HEK293 (cell line): Measurements from ENCODE around the gene PGC.

Experiments
- BCL11A ChIP-seq: fragments of 450-650 bp; formaldehyde crosslinking; IDR thresholded peaks from 2 replicates; pipeline ENCODE4 v1.5.1; 2016; ENCODE audit warnings: low read depth, missing biosample characterization, missing genetic modification characterization
- CTCF ChIP-seq: fragments of 450-650 bp; formaldehyde crosslinking; IDR thresholded peaks from 2 replicates; pipeline ENCODE4 v1.5.1; 2016; ENCODE audit warnings: missing biosample characterization, missing genetic modification characterization
- MYNN ChIP-seq: fragments of 450-650 bp; formaldehyde crosslinking; IDR thresholded peaks from 2 replicates; pipeline ENCODE4 v1.5.1; 2016; ENCODE audit warnings: missing biosample characterization, missing genetic modification characterization, borderline replicate concordance
- PBX3 ChIP-seq: sonication (generic); formaldehyde crosslinking; IDR thresholded peaks from 2 replicates; pipeline ENCODE4 v1.8.1; 2022; ENCODE audit warnings: mild to moderate bottlenecking, moderate library complexity, missing genetic modification reagents
- ZFP69B ChIP-seq: fragments of 450-650 bp; formaldehyde crosslinking; IDR thresholded peaks from 2 replicates; pipeline ENCODE4 v1.5.1; 2016; ENCODE audit warnings: missing biosample characterization, missing genetic modification characterization
- ZNF138 ChIP-seq: fragments of 450-650 bp; formaldehyde crosslinking; IDR thresholded peaks from 2 replicates; pipeline ENCODE4 v1.5.1; 2016; ENCODE audit warnings: missing biosample characterization, missing genetic modification characterization, borderline replicate concordance
- ZNF274 ChIP-seq, 2 experiments: fragments of 200-500 bp in 1 of 2; fragments of 450-650 bp in 1 of 2; sonication (Bioruptor generic) in 1 of 2; formaldehyde crosslinking in 1 of 2; IDR thresholded peaks; 2 replicates each; pipeline versions ENCODE4 v1.5.1 to v1.6.1; 2014 to 2016; ENCODE audit warnings: borderline replicate concordance in 1 of 2, inconsistent platforms in 1 of 2, low read length in 1 of 2, missing biosample characterization in 1 of 2, missing genetic modification characterization in 1 of 2
- ZNF433 ChIP-seq: fragments of 450-650 bp; formaldehyde crosslinking; IDR thresholded peaks from 2 replicates; pipeline ENCODE4 v1.5.1; 2016; ENCODE audit warnings: missing biosample characterization, missing genetic modification characterization, low read depth
- ZNF768 ChIP-seq: fragments of 450-650 bp; formaldehyde crosslinking; IDR thresholded peaks from 2 replicates; pipeline ENCODE4 v1.5.1; 2018; ENCODE audit warnings: missing biosample characterization, mild to moderate bottlenecking, missing genetic modification characterization
- ZSCAN5A ChIP-seq: fragments of 450-650 bp; formaldehyde crosslinking; IDR thresholded peaks from 2 replicates; pipeline ENCODE4 v1.5.1; 2016; ENCODE audit warnings: missing biosample characterization, missing genetic modification characterization

- TF ChIP-seq ZNF768 (tag by site-specific recombination) (no peak), ZNF138 (no peak), BCL11A (tag by site-specific recombination) (no peak), CTCF (tag by site-specific recombination) (no peak), PBX3 (CRISPR knock-in tag) (no peak), MYNN (no peak), ZNF433 (no peak), ZNF274 (IDR thresholded peaks at IDR 0.05; ENCODE audit: low read length) (no peak), ZNF274 (tag by site-specific recombination; IDR thresholded peaks at IDR 0.05; ENCODE audit: borderline replicate concordance) (no peak), ZFP69B (no peak), ZSCAN5A (tag by site-specific recombination) (no peak)
Measured at GRCh38 chr6:41790045-41790444, 42.8 kb upstream of the PGC start.
